Calu3 (cell line): ENCODE data around the gene CETN1. TPM values are rescaled to one million over a fixed set of nuclear protein-coding genes. Genes with fewer than 3 reads are reported as not detected.

ENCODE experiments used
- BruUV-seq: library from RNA; stranded (reverse); fragments of 400-500 nt; replicated peaks from 2 replicates; lab custom pipeline; 2021; lab: Mats Ljungman, UMichigan
- CTCF ChIA-PET: fragments of 300-600 bp; sonication (Branson Sonifier 250); formaldehyde crosslinking; loops from one replicate; lab custom pipeline; 2022; ENCODE audit warnings: antibody characterized with exemption; lab: Charles Lee
- DNase-seq: peaks from one replicate; pipeline ENCODE4 v3.0.0; 2022
- H3K27ac Mint-ChIP-seq: one replicate; pipeline ENCODE4 v1.8.0; 2022; ENCODE audit warnings: mixed read lengths; ENCODE audit not compliant: unreplicated experiment
- H3K27me3 Mint-ChIP-seq: one replicate; pipeline ENCODE4 v1.8.0; 2022; ENCODE audit warnings: mixed read lengths; ENCODE audit not compliant: unreplicated experiment
- H3K36me3 Mint-ChIP-seq: one replicate; pipeline ENCODE4 v1.8.0; 2022; ENCODE audit warnings: mild to moderate bottlenecking, moderate library complexity, mixed read lengths; ENCODE audit not compliant: insufficient read depth, unreplicated experiment
- H3K4me1 Mint-ChIP-seq: one replicate; pipeline ENCODE4 v1.8.0; 2022; ENCODE audit warnings: mild to moderate bottlenecking, low read depth, mixed read lengths; ENCODE audit not compliant: unreplicated experiment
- H3K4me3 Mint-ChIP-seq: one replicate; pipeline ENCODE4 v1.8.0; 2022; ENCODE audit warnings: mild to moderate bottlenecking, low read depth, moderate library complexity, mixed read lengths; ENCODE audit not compliant: unreplicated experiment
- H3K9me3 Mint-ChIP-seq: one replicate; pipeline ENCODE4 v1.8.0; 2022; ENCODE audit warnings: low read depth, mixed read lengths; ENCODE audit not compliant: unreplicated experiment
- intact Hi-C: fragments of 100-400 bp; cut with micrococcal nuclease; formaldehyde crosslinking; loops from one replicate; pipeline ENCODE4 v1.10.0; 2022; ENCODE audit not compliant: unreplicated experiment
- total RNA-seq: library from RNA; stranded (reverse); gene quantifications from 2 replicates; pipeline ENCODE4 v1.2.3, GENCODE V29; 2022
- TF ChIP-seq, protein P1 (sequence below): fragments of 200-600 bp; IDR thresholded peaks from one replicate; pipeline ENCODE4 v1.8.0; 2022; ENCODE audit warnings: antibody characterized with exemption; ENCODE audit not compliant: unreplicated experiment

The CETN1 gene
- total RNA-seq, 1 experiment from 2014 or later = not detected

DNA sequence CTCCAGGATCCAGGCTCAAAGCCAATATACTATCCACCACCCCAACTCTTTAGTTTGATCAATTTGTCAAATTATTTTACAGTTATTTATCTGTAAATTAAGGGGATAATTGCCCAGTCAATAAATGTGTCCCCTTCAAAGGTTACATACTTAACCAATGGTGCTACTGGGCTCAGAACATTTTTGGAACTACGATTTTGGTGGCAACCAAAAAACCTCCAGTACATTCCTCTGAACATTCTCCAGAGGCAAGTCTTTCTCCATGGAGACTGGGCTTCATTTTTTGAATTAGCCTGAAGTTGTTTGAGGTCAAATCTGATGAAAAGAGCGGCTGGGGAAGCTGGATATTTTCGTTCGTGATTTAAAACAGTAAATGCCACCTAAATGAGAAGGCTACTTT lies 14.9 kb downstream of the CETN1 start:
- H3K27me3 Mint-ChIP-seq = peaks cover 42% of the 10 kb centered on the region
- intact Hi-C loops = loop anchor here (10.0 kb wide), 1 partner anchor 100 kb away; no protein-coding TSS in a partner anchor
- H3K4me3 Mint-ChIP-seq = no peak overlapping the region
- CTCF ChIA-PET = no interaction called here
- H3K4me1 Mint-ChIP-seq = no peaks in the 10 kb centered on the region
- no peak overlapping the region for H3K27ac Mint-ChIP-seq
- no peak for DNase-seq
- no TSS peak for BruUV-seq
- H3K36me3 Mint-ChIP-seq = peaks cover 19% of the 10 kb centered on the region
- TF ChIP-seq, protein P1, sequence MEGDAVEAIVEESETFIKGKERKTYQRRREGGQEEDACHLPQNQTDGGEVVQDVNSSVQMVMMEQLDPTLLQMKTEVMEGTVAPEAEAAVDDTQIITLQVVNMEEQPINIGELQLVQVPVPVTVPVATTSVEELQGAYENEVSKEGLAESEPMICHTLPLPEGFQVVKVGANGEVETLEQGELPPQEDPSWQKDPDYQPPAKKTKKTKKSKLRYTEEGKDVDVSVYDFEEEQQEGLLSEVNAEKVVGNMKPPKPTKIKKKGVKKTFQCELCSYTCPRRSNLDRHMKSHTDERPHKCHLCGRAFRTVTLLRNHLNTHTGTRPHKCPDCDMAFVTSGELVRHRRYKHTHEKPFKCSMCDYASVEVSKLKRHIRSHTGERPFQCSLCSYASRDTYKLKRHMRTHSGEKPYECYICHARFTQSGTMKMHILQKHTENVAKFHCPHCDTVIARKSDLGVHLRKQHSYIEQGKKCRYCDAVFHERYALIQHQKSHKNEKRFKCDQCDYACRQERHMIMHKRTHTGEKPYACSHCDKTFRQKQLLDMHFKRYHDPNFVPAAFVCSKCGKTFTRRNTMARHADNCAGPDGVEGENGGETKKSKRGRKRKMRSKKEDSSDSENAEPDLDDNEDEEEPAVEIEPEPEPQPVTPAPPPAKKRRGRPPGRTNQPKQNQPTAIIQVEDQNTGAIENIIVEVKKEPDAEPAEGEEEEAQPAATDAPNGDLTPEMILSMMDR = no peak
- peaks cover 6% of the 10 kb centered on the region for H3K9me3 Mint-ChIP-seq

DNA sequence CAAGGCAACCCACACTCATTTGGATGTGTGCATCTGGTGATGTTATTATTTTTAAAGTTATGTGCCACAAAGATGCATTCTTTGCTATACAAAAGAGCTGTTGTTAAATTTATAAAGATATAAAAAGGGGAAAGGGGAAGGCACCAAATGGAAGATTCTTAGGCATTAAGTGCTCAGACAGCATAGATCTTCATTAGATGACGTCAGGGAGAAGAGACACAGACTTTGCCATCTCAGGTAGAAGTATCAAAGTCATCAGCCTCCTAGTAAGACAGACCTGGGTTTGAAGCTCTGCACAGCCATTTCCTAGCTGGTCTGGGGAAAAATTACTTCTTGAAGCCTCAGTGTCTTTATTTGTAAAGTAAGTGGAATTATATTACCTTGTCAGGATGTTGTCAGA lies 15.4 kb downstream of the CETN1 start:
- no TSS peak for BruUV-seq
- H3K27ac Mint-ChIP-seq = no peak overlapping the region
- H3K36me3 Mint-ChIP-seq = peaks cover 19% of the 10 kb centered on the region
- DNase-seq = no peak
- CTCF ChIA-PET = no interaction called here
- no peaks in the 10 kb centered on the region for H3K4me1 Mint-ChIP-seq
- no peak overlapping the region for H3K4me3 Mint-ChIP-seq
- H3K9me3 Mint-ChIP-seq = peaks cover 6% of the 10 kb centered on the region
- TF ChIP-seq, protein P1 = no peak
- intact Hi-C loops = loop anchor here (10.0 kb wide), 1 partner anchor 101 kb away; no protein-coding TSS in a partner anchor
- peaks cover 47% of the 10 kb centered on the region for H3K27me3 Mint-ChIP-seq

DNA sequence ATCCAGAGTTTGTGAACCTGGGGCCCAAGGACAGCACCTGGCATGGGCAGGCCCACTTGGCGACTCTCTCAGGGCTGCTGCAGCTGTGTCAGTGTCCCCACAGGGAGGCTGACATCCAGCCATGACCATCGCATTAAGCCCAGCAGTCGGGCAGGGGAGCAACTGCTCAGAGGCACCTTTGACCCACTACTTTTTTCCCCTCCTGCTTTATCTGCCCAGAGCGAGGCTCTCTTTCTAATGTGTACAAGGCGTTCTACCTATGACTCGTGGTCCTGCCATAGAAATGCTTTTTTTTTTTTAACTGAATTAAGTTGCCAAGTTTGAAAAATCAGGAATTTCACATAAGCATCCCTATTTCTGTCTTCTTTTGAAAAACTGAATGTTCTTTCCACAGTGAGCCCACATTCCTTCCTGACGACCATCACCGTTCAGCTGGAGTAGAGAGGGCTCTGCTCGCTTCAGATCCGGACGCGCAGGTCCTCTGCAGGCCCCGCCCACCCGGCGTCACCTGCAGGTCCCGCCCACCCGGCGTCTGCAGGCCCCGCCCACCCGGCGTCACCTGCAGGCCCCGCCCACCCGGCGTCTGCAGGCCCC lies 16.2 kb downstream of the CETN1 start:
- CTCF ChIA-PET = interaction anchor here (1.0 kb wide), 1 partner anchor 276 kb away, joined by 5 read pairs; no protein-coding TSS in a partner anchor
- H3K4me3 Mint-ChIP-seq = peak overlapping the region; percentile 73
- TF ChIP-seq, protein P1 = no peak
- DNase-seq = peak; percentile 6
- H3K27ac Mint-ChIP-seq = no peak overlapping the region
- no peaks in the 10 kb centered on the region for H3K4me1 Mint-ChIP-seq
- intact Hi-C loops = loop anchor here (10.0 kb wide), 1 partner anchor 102 kb away; no protein-coding TSS in a partner anchor
- H3K27me3 Mint-ChIP-seq = peaks cover 55% of the 10 kb centered on the region
- H3K9me3 Mint-ChIP-seq = peaks cover 6% of the 10 kb centered on the region
- BruUV-seq = no TSS peak
- H3K36me3 Mint-ChIP-seq = peaks cover 19% of the 10 kb centered on the region

DNA sequence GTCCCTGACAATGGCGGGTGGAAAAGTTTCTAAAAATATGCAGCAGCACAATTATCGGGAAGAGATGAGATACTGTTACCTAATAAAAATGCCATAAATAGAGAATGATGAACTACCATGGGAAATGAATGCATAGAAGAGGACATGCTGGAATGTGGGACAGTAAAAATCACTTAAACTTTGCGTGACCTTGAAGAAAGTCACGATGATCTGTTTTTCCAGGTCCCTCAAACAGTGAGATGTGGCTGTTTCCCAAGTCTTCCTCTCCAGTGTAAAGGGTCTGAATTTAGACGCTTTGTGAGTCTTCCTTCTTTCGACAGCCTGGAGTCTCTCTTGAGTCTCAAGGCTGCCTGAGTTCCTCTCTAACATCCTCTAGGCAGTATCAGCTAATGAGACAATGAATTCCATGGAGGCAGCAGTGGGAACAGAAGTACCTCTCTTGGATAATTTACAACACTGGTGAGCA lies 18.0 kb downstream of the CETN1 start:
- BruUV-seq = no TSS peak
- Mint-ChIP-seq H3K36me3 (peaks cover 19% of the 10 kb centered on the region), H3K27ac (no peak overlapping the region), H3K4me3 (no peak overlapping the region), H3K9me3 (no peaks in the 10 kb centered on the region), H3K4me1 (no peaks in the 10 kb centered on the region), H3K27me3 (peaks cover 55% of the 10 kb centered on the region)
- intact Hi-C loops = loop anchor here (10.0 kb wide), 1 partner anchor 103 kb away; no protein-coding TSS in a partner anchor
- TF ChIP-seq, protein P1 = no peak
- CTCF ChIA-PET = no interaction called here
- no peak for DNase-seq
